HG03521 (cell line): ENCODE data around the gene CALY.
"Not testable (repeated sequence)": the region's sequence is repeated elsewhere in the genome, so short reads cannot be mapped to it uniquely, and the experiment has no call there.

Experiments used
- ATAC-seq: cut with Tn5 transposase; IDR thresholded peaks from one replicate; pipeline ENCODE4 v1.9.1; 2021; ENCODE audit warnings: mild to moderate bottlenecking, moderate library complexity; ENCODE audit not compliant: unreplicated experiment

Gene CALY, protein sequence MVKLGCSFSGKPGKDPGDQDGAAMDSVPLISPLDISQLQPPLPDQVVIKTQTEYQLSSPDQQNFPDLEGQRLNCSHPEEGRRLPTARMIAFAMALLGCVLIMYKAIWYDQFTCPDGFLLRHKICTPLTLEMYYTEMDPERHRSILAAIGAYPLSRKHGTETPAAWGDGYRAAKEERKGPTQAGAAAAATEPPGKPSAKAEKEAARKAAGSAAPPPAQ

DNA sequence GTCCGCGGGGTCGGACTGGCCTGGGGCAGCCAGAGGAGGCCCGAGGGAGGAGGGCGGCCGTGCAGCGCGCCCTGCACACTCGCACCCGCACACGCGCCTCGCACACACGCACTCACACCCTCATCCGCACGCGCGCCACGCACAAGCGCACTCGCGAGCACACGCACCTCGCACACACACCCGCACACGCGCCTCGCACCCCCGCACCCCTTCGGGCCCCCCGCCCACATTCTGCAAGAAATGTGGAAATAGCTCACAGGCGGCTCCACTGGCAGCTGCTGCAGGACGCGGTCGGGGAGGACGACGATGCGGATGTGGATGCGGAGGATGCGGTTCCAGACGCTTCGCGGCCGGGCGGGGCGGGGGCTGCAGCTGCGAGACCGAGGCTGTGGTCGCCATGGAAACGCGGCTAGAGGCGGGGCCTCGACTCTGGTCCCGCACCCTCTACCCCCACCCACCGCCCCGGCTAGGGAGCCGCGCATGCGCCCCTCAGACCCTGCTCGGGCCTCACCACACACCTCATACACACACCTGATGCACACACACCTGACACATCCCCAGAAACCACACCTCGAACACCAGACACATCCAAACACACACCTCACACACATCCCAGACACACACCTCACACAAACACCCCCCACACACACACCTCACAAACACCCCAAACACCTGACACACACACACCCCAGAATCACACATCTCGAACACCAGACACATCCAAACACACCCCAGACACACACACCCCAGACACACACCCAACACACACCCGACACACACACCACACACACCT, at the start of gene CALY:
TSS of gene CALY (minus strand) at position 320 of the 793 bp plus-strand sequence. CDS start 7,907 bp downstream, outside the sequence.
- ATAC-seq: no peak

DNA sequence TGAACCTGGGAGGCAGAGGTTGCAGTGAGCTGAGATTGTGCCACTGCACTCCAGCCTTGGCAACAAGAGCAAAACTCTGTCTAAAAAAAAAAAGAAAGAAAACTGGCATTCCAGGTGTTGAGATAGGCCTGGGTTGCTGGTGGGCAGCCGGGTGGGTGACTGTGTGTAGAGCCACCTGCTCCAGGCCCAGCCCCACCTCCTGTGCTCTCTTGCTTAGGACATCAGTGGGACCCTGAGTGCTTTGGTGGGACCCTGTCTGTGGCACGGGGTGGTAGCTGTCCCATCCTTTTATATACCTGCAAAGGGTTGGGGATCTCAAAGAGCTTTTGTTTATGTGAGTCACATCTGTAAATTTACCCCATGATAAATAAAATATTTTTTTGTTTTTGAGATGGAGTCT, 48.5 kb upstream of the CALY start:
- ATAC-seq: no peak

DNA sequence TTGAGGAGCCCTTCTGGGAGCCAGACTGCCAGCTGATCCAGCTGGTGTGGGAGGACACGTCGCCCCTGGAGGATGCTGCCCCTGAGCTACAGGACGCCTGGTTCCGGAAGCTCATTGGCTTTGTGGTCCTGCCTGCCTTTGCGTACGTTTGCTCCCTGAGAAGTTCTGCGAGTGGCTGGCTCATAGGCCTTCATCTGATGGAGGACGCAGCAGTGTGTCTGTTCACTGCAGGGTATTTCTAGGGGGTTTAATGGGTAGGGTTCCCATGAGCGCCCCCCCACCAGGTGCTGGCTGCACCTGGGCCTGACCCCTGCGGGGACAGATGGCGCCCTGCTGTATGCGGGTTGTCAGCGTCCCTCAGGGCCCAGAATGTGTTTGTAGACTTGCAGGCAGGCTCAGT, 47.4 kb upstream of the CALY start:
- no peak for ATAC-seq

DNA sequence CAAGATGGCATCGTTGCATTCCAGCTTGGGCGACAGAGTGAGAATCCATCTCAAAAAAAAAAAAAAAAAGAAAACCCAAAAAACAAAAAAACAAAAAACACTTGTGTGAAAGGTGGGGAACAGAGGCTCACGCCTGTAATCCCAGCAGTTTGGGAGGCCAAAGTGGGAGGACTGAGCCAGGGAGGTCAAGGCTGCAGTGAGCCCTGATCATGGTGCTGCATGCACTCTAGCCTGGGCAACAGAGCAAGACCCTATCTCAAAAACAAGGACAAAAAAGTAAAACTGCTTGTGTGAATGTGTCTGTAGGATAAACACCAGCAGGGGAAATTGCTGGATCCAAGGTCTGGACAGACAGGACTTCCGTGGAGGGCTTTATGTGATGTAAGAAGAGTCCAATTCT, 46.9 kb upstream of the CALY start:
- ATAC-seq: no peak

DNA sequence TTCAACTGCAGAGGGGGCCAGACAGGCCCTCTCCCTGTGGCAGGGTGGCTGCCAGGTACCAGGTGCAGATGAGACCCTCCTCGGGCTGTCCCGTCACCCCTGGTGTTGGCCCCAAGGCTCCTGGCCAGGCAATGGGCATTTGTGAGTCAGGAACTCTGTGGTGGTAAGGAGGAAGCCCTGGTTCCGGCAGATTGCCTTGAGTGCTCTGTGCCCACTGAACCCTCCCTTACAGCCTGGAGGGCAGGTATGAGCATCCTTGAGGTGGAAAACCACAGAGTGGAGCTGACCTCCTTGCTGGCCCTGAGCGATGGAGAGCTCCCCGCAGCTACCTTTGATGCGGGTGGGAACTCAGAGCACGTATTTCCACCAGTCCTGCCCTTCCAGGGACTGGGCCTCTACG, 44.3 kb upstream of the CALY start:
- no peak for ATAC-seq

DNA sequence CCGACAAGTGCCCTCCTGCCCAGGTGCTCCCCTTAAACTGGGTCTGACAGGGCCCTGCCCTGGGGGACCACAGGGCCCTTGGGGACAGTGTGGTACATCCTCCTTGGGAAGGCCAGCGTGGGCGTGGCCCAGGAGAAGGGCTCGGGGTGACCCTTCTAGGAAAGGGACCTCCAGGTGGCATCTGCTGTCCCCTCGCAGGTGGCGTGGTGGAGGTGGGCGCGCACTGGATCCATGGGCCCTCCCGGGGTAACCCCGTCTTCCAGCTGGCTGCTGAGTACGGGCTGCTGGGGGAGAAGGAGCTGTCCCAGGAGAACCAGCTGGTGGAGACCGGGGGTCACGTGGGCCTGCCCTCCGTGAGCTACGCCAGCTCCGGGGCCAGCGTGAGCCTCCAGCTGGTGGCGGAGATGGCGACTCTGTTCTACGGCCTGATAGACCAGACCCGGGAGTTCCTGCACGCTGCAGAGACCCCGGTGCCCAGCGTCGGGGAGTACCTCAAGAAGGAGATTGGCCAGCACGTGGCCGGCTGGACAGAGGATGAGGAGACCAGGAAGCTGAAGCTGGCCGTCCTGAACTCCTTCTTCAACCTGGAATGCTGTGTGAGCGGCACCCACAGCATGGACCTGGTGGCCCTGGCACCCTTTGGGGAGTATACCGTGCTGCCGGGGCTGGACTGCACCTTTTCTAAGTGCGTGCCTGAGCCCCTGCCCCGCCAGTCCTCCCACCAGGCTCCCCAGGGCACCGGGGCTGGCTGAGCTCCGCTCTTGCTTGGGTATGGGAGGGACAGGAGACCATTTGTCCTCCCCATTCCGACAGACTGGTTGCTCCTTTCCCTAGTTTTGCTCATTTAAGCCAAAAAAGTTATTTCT, 43.3 kb upstream of the CALY start:
- no peak for ATAC-seq

DNA sequence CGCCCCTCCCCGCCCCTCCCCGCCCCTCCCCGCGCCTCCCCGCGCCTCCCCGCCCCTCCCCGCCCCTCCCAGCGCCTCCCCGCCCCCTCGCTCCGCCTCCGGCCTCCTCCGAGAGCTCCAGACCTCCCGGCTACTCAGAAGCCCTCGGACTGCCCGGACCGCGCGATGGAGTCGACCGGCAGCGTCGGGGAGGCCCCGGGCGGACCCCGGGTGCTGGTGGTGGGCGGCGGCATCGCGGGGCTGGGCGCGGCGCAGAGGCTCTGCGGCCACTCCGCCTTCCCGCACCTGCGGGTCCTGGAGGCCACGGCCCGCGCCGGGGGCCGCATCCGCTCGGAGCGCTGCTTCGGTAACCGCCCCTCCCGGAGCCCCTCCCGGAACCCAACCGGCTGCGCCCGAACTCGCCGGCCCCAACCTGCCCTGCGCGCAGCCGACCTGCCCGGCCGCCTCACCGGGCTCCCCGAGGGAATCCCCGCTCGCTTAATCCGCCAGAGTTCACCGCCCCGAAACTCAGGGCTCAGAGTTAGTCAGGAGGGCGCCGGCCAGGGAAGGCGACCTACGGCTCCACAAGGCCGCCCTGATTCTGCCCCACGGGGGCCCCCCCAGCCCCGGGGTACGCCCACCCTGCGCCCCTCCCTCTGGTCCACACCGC, 42.6 kb upstream of the CALY start, which contains the start of gene PAOX:
TSS of gene PAOX (plus strand) at position 111 of the 649 bp plus-strand sequence. CDS start at position 166, 55 bp downstream.
- peak; percentile 50 for ATAC-seq

DNA sequence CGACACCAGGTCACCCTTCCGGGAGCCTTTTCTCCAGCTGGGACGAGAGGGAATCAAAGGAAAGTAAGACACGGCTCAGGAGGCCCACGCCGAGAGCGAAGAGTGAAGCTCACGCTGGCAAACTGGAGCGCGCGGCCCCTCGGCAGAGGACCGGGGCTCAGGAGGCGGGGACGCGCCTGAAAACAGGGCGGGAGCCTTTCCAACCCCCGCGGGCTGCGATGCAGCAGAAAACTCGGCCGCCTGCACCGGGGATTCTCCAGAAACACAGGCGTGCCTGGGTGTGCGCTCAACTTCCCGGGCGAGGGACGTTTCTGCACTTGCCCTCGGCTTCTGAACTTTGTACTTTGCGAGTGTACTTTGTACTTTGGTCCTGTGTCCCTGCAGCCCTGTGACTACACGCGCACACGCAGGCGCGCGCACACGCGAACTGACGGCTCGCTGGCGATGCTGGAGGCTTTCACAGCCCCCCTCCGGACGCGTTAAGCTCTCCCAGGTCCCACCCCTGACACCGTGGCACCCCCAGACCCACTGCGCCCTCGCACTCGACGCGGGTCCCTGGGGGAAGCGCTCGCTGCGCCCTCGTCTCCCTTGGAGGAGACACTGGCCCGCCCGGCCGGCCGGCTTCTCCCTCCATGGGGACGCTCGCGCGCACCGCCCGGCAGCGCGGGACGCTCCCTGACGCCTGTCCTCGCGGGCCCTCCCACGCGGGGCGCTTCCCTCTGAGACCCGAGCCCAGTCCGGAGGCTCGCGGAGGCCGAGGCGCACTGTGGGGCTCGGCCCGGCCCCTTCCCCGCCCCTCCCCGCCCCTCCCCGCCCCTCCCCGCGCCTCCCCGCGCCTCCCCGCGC, 41.8 kb upstream of the CALY start:
- ATAC-seq: peak; percentile 32

DNA sequence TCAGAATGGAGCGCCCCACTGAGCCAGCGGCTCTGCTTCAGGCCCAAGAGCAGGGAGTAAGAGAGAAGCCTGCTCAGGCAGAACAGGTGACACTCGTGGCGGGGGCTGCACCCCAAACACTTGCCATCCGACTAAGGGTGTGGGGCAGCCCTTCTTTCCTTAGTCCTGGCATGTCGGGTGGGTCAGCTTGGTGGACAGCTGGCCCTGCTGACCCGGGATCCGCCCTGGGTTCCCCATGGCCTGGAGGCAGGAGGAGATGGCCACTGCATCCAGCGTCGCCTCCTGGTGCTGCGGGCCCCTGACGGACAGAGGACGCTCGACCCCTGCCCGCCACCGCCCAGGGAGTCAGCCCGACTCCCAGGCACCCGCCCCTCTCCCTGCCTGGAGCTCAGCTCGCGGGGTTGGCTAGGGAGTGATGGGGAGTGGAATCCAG, 41.1 kb upstream of the CALY start:
- ATAC-seq: no peak

DNA sequence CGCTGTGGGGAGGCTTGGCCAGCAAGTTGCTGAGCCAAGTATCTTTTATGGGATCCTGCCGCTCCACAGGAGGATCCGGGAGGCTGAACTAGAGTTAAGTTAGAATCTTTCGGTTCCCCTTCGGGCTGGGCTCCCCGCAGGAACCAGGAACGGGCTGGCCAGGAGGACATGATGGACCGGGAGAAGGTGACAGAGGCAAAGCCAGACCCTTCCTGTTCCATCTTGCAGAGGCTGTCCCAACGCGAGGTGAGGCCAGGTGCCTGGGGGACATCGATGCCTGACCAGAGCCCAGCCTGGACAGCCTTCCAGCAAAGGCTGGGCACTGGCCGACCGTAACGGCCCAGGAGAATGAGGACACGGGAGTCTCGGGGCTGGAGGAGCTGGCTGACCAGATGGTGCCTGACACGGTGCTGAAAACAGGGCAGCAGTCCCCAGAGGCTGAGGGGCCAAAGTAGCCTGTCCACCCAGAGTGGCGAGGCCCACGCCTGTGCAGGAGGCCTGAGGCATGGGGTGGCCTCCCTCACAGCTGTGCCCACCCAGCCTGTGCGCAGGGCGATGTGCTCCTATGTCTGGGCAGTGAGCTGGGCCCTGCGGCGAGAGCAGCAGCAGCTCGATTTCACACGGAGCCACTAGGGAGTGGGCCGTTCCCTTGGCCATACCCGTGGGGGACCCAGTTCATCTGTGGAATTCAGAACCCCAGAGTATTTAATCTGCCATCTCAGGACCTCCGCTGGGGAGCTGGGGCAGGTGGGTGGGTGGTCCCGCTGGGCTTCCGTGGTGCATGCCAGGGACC, 40.5 kb upstream of the CALY start:
- ATAC-seq: no peak

DNA sequence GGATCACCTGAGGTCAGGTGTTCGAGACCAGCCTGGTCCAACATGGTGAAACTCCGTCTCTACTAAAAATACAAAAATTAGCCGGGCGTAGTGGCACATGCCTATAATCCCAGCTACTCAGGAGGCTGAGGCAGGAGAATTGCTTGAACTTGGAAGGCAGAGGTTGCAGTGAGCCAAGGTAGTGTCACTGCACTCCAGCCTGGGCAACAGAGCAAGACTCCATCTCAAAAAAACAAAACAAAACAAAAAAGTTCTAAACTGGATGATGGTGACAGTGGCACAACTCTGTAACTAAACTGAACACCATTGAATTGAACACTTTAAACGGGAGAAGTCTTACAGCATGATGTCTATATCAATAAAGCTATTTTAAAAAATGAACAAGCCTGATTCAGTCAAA, 39.5 kb upstream of the CALY start:
- ATAC-seq: not testable (repeated sequence)

DNA sequence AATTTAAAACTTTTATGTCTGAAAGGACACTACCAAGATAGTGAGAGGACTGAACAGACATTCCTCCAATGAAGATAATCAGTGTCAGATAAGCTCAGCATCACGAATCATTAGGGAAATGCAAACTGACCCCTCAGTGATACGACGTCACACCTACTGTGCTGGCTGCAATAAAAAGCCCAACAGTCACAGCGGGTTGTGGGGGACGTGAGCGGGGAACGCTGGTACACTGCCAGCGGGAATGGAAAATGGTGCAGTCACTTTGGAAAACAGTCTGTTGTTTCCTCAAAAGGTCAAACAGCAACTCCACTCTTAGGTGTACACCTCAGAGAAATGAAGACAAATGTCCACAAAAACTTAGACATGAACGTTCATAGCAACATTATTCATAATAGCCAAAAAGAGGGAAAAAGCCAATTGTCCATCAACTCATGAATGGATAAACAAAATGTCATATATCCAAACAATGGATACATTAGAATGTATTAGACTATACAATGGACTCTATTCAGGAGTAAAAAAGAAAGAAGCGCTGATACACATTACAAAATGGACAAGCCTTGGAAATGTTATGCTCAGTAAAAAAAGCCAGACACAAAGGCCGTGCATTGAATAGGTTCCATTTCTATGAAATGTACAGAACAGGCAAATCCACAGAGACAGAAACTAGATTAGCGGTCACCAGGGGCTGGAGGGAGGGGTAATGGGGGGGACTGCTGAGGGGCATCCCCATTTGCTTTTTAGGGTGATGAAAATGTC, 38.8 kb upstream of the CALY start:
- ATAC-seq: no peak

DNA sequence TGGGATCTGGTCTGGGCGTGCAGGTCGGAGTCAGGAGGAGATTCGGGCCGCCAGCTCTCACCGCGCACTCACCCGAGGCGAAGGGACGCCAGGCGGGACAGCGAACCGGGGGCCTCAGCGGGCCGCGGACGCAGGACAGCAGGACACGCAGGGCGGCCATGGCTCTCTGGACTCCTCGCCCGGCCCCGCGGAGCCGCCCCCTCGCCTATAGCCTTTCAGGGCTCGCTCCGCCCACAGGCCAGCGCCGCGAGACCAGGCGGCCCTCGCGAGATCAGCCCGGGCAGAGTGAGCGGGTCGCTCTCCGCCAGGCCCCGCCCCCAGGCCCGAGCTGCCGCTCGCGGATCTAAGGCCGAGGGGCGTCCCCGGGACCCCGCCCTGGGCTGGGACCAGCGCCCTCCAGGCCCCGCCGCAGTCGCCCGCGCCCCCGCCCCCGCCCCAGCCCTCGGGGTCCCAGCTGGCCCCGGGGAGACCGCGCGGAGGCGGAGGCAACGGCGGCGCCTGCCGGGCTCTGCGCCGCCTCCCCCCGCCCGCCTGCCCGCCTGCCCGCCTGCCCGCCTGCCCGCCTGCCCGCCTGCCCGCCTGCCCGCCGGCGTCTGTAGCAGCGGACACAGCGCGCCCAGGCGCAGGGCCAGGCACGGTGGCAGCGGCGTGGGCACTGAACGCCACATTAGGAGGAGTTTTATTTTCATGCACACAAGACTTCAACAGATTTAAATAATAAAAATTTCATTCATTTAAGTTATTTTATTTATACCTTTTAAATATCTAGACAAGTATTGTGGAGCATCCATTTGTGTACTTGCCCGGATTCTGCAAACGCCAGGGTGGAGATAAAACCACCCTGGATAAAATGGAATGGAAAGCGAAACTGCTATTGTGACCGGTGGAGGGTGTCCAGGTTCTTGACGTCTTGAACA, 36.7 kb upstream of the CALY start, which contains the start of gene ECHS1:
TSS of gene ECHS1 (minus strand) at position 181 of the 917 bp plus-strand sequence. CDS start at position 160, 21 bp downstream.
- ATAC-seq: peak; percentile 93

DNA sequence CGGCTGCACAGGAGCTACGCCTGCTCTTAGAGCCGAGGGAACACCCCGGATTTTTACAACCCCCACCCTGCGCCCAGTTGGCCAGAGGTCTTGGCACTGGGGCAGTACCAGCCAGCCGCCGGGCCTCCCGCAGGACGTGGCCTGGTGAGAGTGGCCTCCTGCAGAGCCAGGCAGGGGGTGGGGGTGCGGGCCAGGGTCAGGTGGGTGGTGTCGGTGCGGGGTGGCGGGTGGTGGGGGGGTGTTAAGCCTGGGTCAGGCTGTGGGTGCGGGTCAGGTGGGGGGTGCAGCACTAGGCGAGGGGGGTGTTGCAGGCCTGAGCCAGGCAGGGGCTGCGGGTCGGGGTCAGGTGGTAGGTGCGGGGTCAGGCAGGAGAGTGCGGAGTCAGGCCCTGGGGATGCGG, 35.8 kb upstream of the CALY start:
- ATAC-seq: no peak

DNA sequence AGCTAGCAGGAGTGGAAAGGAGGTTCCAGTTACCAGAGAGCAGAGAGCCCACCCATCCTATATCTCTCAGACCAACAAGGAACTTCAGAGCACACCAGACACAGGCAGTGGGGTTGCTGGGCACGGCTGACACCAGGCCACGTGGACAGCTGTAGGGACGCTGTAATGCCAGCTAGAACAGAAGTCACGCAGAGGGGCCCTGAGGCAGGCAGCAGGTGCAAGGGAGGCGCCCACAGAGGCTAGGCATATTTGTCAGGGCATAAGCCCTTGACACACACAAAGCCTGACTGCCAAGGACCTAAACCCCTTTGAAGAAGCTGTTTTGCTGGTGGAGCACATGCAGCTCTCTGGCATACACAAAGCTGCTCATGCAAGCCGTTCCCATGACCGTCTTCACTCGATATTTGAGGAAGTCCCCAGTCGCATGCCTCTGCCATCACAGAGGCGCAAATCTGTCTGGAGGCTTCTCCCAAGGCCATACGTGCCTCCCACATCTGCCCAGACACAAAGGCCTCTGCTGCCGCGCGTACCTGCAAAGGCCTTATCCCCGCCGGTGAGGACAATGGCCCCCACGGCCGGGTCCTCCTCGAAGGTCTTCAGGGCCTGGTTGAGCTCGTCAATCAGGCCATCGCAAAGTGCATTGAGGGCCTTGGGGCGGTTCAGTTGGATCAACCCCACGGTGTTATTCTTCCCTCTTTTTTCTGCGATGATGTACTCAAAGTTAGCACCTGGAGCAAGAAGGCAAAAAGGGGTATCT, 33.5 kb upstream of the CALY start:
- ATAC-seq: no peak

DNA sequence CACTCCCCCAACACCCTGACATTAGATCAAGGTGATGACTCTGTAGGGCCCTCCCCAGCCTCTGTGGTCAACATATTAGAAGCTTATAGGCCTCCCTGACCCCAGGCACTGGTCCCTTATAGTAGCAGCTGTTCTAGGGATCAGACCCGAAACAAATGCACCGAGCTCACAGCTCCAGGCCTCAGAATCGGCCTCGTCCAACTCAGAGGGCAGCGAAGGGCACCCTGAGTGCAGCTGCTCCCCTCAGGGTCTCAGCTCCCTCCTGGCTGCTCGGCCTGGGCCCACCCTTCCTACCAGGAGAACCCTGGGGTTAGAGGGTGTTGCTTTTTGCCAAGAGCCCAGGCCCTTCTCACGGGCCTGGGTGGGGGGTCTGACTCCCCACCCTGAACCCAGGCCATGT, 31.5 kb upstream of the CALY start:
- ATAC-seq: no peak

DNA sequence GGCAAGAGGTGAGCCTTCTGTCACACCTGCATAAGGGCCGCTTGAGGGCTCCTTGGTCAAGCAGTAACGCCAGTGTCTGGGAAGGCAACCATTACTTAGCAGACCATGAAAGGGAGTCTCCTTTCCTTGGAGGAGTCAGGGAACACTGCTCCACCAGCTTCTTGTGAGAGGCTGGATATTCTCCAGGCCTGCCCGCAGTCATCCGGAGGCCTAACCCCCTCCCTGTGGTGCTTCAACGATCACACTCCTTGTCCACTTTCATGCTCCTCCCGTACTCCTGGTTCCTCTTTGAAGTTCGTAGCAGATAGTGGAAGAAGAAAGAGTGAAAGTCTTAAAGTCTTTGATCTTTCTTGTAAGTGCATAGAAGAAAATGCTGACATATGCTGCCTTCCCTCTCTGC, 30.8 kb upstream of the CALY start:
- ATAC-seq: not testable (repeated sequence)
